Omental fat pad (tissue), 4 donors: ENCODE data around the gene ELOF1. TPM values are rescaled to one million over a fixed set of nuclear protein-coding genes. Genes with fewer than 3 reads are reported as not detected.
"Not testable (repeated sequence)": the region's sequence is repeated elsewhere in the genome, so short reads cannot be mapped to it uniquely, and the experiment has no call there.

Experiments used
- ATAC-seq: fragments of 150-250 bp; one replicate; pipeline ENCODE4 v1.9.1; 2016; ENCODE audit warnings: mild to moderate bottlenecking, moderate library complexity; ENCODE audit not compliant: low FRiP score
- DNase-seq: peaks from one replicate; pipeline ENCODE4 v3.0.0-alpha.2; 2019; ENCODE audit warnings: low spot score
- CTCF ChIP-seq, 3 donors: fragments of 450-650 bp; IDR thresholded peaks; one replicate each; pipeline ENCODE4 v1.5.1; 2016 to 2017; ENCODE audit warnings: antibody characterized with exemption in 3 of 3, mild to moderate bottlenecking in 3 of 3, moderate library complexity in 2 of 3
- total RNA-seq, 4 donors: library from RNA; depleted of rRNA; stranded (reverse); fragments of >200 nt; gene quantifications; one replicate each; pipeline ENCODE4 v1.1.0, GENCODE V29; 2016

The ELOF1 gene
- 10 to 100 TPM; 32.0 to 39.8 (median 33.7) TPM for total RNA-seq

DNA sequence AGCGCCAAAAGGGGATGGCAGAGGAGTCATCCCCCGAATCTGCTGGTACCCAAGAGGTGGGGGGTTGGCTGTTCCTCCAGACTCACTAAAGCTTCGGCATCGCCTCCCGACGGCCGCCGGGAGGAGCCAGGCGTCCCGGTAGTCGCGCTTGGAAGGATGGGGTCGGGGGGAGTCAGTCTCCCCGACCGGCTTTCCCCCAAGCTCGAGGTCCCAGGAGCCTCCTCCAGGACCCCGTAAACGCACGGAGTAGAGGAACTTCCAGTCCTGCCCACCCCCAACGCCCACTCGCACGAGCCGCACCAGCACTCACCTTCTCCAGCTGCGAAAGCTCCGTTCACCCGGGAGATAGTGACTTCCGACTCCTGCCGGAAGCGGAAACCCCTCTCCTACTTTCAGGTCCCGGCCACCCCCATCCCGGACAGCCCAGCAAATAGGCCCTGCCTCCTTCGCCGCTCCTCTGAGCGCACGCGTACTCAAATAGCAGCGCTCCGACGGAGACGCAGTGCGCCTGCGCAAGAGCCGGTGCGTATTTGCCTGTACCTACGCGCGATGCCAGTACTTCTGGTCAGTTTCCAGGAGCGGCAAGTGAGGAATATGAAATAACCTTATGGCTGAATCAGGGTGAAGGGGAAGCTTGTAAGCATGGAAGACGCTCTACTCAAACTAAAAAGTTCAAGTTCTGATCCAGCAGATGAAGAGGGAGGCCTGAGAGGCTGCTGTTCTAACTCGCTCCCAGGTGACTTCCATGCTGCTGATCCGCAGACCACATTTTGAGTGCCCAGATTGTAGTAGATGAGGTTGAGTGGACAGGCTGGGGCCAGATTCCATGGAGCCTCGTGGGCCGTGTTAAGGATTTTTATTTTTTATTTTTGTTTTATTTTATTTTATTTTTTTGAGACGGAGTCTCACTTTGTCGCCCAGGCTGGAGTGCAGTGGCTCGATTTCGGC is at the start of gene ELOF1:
Gene ELOF1, minus strand, starts transcription at position 350 of the 948 bp plus-strand sequence. CDS start 4,883 bp downstream, outside the sequence.
- DNase-seq (peak; percentile 83), ATAC-seq (peak; percentile 98)
- TF ChIP-seq CTCF (IDR thresholded peaks at IDR 0.05): no peak

GRCh38 chr19:11606484-11606883 is 47.5 kb upstream of the ELOF1 start:
- no peak for DNase-seq
- ATAC-seq: no peak
- TF ChIP-seq CTCF (IDR thresholded peaks at IDR 0.05): no peak

DNA sequence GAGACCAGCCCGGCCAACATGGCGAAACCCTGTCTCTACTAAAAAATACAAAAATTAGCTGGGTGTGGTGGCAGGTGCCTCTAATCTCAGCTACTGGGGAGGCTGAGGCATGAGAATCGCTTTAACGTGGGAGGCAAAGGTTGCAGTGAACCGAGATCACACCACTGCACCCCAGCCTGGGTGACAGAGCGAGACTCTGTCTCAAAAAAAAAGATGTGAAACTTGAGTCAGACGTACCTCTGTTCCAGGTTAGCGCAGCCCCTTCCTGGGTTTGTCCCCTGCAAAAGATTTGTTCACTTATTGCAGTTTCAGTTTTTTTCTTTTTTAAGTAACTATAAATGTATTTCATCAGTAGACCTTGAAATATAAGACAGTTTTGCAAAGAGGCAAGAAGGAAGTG is 40.7 kb upstream of the ELOF1 start:
- ATAC-seq, DNase-seq: not testable (repeated sequence)

GRCh38 chr19:11598746-11599145 is 39.7 kb upstream of the ELOF1 start:
- no peak for DNase-seq
- ATAC-seq: no peak
- TF ChIP-seq CTCF (IDR thresholded peaks at IDR 0.05): no peak

DNA sequence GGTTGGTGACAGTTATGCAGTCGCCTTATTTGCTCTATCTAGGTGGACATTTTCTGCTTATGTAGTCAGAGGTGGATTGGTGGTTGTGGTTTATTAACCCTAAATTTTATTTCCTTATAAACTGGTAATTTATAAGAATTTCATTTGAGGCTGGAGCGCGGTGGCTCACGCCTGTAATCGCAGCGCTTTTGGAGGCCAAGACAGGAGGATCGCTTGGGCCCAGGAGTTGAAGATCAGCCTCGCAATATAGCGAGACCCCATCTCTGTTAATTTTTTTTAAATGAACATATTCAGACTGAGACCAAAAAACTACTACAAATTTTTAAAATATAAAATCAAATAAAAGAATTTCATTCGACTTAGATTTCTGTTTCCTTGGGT is 39.1 kb upstream of the ELOF1 start:
- DNase-seq (no peak), ATAC-seq (no peak)
- no peak for TF ChIP-seq CTCF (IDR thresholded peaks at IDR 0.05)

DNA sequence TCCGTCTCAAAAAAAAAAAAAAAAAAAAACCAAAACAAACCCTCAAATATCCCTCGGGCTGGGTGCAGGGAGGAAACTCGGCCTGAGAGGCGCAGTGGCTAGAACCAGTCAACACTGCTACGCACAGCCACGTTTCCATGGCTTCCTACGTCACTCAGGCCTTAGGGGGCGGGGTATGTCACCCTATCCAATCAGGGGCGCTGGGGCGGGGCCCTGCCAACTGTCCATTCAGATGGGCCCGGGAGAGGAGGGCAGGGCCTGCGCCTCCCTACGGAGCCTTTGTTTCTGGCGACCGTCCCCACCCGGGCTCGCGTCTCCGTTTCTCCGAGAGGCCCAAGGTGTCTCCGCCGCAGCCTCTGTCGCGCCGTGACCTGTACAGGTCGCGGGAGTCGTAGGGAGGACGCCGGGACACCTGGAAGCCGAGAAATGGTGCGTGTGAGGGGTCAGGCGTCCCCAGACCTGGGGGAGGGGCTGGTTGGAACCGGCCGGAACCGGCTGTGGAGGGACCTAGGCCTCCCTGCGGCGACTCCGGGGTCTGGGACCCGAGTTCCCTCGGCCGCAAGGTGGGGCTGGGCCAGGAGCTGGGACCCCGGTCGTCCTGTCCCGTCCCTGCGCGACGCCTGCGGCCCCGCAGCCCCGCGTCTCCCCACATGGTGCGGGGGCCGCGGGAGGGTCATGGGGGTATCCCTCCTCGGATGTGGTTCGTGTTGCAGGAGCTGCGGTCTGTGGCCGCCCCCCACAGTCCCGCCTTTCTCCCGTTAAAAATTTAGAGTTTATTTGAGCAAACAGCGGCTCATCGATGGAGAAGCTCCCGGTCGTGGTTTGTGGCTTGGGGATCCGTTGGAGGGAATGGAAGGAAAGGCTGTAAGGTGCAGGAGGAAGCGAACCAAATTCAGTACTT is 38.4 kb upstream of the ELOF1 start, which contains the start of gene ZNF627:
Gene ZNF627, plus strand, starts transcription at position 282 of the 901 bp plus-strand sequence. Its CDS starts 145 bp downstream, at position 427.
- peak; percentile 99 for DNase-seq
- TF ChIP-seq CTCF (IDR thresholded peaks at IDR 0.05): no peak
- peak; percentile 100 for ATAC-seq

DNA sequence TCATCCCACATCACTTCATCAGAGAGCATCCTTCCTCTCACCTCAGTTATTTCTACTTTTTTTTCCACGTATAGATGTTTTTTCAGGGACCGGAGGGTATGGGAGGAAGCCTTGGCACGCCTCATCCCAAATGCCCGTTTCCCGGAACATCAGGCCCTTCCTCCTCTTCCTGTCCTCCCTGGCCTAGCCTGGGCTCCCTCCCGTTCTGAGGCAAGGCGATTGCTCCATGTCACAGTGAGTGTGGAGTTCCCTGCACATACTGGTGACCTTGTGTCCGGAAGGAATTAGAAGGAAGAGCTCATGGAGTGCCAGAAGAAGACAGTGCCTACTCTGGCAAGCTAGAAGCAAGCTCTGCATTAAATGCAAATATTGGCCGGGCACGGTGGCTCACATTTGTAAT is 37.1 kb upstream of the ELOF1 start:
- ATAC-seq (no peak), DNase-seq (no peak)

More for the DNA sequence above, 37.1 kb upstream of the ELOF1 start:
- TF ChIP-seq CTCF (IDR thresholded peaks at IDR 0.05): no peak
